RWPE2 (cell line): ENCODE data around the gene FSCN2.

Experiments
- ATAC-seq: fragments of 200-7000 bp; cut with Tn5 transposase; 3 replicates; pipeline ENCODE4 v1.9.1; 2021; ENCODE audit warnings: low read depth
- DNase-seq: peaks from one replicate; pipeline ENCODE4 v3.0.0-alpha.2; 2020; ENCODE audit warnings: low spot score
- H3K27ac ChIP-seq: fragments of 450-650 bp; 2 replicates; pipeline ENCODE4 v1.5.1; 2017; ENCODE audit warnings: mild to moderate bottlenecking; ENCODE audit not compliant: poor library complexity, severe bottlenecking
- H3K27me3 ChIP-seq: fragments of 250-450 bp; sonication (Bioruptor Pico); 2 replicates; pipeline ENCODE4 v1.5.1; 2021; ENCODE audit warnings: mild to moderate bottlenecking, moderate library complexity; ENCODE audit not compliant: insufficient read depth, poor library complexity, severe bottlenecking
- H3K36me3 ChIP-seq: fragments of 250-450 bp; sonication (Bioruptor Pico); 2 replicates; pipeline ENCODE4 v1.5.1; 2020; ENCODE audit warnings: low read depth, mild to moderate bottlenecking, moderate library complexity
- H3K4me1 ChIP-seq: fragments of 250-450 bp; sonication (Bioruptor Pico); 2 replicates; pipeline ENCODE4 v1.5.1; 2021; ENCODE audit warnings: mild to moderate bottlenecking, moderate library complexity; ENCODE audit not compliant: insufficient read depth, poor library complexity, severe bottlenecking
- H3K4me3 ChIP-seq: fragments of 250-450 bp; sonication (Bioruptor Pico); 2 replicates; pipeline ENCODE4 v1.5.1; 2021; ENCODE audit warnings: mild to moderate bottlenecking, moderate library complexity; ENCODE audit not compliant: severe bottlenecking
- H3K9me3 ChIP-seq: fragments of 250-450 bp; sonication (Bioruptor Pico); 2 replicates; pipeline ENCODE4 v1.5.1; 2021; ENCODE audit warnings: mild to moderate bottlenecking, moderate library complexity; ENCODE audit not compliant: severe bottlenecking
- TF ChIP-seq, protein P1 (sequence below): fragments of 450-650 bp; IDR thresholded peaks from one replicate; pipeline ENCODE4 v1.5.1; 2017; ENCODE audit warnings: mild to moderate bottlenecking, moderate library complexity; ENCODE audit not compliant: poor library complexity, severe bottlenecking

The FSCN2 gene

DNA sequence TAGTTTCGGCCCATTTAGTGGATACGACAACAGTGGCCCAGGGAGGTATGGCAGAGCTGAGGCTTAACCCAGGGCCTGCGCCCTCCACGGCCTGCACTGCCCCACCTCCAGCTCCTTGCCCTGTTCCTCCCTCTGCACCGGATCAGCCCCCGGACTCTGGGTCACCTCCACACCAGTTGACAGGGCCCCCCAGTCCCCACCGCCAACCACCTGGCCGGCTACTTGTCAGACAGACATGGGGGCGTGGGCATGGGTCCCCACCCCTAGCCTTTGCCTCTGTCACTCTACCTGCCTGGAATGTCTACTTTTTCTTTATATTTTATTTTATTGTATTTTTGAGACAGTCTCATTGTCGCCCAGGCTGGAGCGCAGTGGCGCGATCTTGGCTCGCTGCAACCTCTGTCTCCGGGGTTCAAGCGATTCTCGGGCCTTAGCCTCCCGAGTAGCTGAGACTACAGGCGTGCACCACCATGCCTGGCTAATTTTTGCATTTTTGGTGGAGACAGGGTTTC, 12.6 kb upstream of the FSCN2 start:
- Histone ChIP-seq H3K27ac (peak overlapping the region; percentile 97), H3K4me1 (peaks cover 5% of the 10 kb centered on the region), H3K4me3 (peak overlapping the region; percentile 66), H3K27me3 (no peaks in the 10 kb centered on the region), H3K9me3 (no peaks in the 10 kb centered on the region), H3K36me3 (peaks cover 18% of the 10 kb centered on the region)
- no peak for ATAC-seq
- peak; percentile 69 for DNase-seq
- TF ChIP-seq, protein P1, sequence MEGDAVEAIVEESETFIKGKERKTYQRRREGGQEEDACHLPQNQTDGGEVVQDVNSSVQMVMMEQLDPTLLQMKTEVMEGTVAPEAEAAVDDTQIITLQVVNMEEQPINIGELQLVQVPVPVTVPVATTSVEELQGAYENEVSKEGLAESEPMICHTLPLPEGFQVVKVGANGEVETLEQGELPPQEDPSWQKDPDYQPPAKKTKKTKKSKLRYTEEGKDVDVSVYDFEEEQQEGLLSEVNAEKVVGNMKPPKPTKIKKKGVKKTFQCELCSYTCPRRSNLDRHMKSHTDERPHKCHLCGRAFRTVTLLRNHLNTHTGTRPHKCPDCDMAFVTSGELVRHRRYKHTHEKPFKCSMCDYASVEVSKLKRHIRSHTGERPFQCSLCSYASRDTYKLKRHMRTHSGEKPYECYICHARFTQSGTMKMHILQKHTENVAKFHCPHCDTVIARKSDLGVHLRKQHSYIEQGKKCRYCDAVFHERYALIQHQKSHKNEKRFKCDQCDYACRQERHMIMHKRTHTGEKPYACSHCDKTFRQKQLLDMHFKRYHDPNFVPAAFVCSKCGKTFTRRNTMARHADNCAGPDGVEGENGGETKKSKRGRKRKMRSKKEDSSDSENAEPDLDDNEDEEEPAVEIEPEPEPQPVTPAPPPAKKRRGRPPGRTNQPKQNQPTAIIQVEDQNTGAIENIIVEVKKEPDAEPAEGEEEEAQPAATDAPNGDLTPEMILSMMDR = no peak

DNA sequence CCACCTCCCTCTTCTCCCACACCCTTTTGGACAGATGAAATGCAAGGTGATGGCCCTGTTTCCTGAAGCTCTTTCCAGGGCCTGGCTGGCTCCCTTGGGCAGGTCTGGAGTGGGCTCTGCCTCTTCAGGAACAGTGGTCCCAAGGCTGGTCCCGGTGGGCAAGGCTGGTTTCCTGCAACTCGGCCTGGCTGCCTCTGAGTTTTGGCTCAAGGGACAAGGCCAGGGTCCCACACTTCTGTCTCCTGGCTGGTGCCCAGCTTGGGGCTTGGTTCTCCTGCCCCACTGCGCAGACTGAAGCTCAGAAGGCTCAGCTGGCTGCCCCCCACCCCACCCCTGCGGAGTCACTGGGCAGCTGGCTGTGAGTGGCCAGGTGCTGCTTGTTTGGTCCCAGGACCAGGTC, 11.7 kb upstream of the FSCN2 start:
- peaks cover 5% of the 10 kb centered on the region for H3K4me1 ChIP-seq

DNA sequence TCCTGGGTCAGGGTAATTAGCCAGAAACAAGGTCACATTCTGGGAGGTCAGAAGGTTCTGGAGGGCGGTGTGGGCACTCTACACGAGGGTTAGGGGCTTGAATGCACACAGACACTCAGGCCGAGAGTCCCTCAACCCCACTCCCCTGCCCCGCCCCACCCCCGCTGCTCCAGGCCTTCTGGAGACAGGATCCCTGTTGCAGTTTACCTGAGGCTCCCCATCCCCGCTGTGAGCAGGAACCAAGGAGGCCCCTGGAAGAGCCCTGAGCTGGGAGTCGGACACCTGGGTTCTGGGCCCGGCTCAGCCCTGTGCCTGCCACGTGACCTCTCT, 11.2 kb upstream of the FSCN2 start:
- peaks cover 4% of the 10 kb centered on the region for H3K36me3 ChIP-seq
- H3K4me3 ChIP-seq = no peak overlapping the region
- peak overlapping the region; percentile 97 for H3K27ac ChIP-seq

More for the DNA sequence above, 11.7 kb upstream of the FSCN2 start:
- Histone ChIP-seq H3K27ac (peak overlapping the region; percentile 97), H3K4me3 (peak overlapping the region; percentile 66), H3K27me3 (no peaks in the 10 kb centered on the region), H3K9me3 (no peaks in the 10 kb centered on the region), H3K36me3 (peaks cover 9% of the 10 kb centered on the region)
- peak; percentile 58 for DNase-seq
- no peak for ATAC-seq
- TF ChIP-seq, protein P1 = no peak

DNA sequence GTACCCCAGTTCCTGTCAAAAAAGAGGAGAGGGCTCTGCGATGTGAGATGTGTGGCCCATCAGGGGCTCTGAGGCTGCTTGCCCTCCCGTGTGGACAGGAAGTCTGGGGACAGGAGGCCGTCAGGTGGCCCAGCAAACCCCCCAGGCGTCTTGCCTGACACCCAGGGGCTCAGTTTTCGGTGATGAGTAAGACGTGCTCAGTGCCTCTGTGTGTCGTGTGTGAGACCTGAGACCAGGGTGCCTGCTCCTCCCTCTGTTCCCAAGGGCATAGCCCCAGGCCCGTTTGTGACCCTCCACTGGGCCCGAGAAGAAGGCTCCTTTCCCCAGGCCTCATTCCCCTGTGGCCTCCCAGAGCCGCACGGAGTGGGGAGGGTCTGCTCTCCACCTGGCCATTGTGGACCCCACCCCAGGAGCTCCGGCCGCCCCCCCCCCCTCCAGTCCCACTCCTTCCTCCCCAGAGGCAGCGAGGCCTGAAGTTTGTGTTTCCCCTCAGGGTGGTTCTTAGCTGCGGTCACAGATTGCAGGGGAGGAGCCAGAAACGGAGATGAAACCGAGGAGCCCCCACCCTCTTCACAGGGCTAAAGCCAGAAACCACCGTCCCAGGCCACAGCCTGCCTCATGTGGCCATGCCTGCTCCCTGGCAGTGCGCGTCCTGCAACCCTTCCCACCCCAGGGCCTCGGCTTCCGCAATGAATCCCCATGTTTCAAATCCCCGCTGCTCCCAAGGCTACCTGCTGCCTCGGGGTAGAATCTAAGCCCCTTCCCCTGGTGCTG, 10.7 kb upstream of the FSCN2 start:
- Histone ChIP-seq H3K27ac (peak overlapping the region; percentile 97), H3K9me3 (no peaks in the 10 kb centered on the region), H3K4me1 (peaks cover 5% of the 10 kb centered on the region), H3K4me3 (no peak overlapping the region), H3K36me3 (no peaks in the 10 kb centered on the region), H3K27me3 (no peaks in the 10 kb centered on the region)
- ATAC-seq = no peak
- DNase-seq = peak; percentile 52
- TF ChIP-seq, protein P1 = no peak

More for the DNA sequence above, 11.2 kb upstream of the FSCN2 start:
- no peaks in the 10 kb centered on the region for H3K9me3 ChIP-seq
- H3K27me3 ChIP-seq = no peaks in the 10 kb centered on the region
- DNase-seq (peak; percentile 64), ATAC-seq (no peak)
- TF ChIP-seq, protein P1 = no peak
- H3K4me1 ChIP-seq = peaks cover 5% of the 10 kb centered on the region
